GM12878 (cell line): Measurements from ENCODE around the gene IL21. TPM values are rescaled to one million over a fixed set of nuclear protein-coding genes. Genes with fewer than 3 reads are reported as not detected.

Experiments
- ATAC-seq: fragments of 200-7000 bp; cut with Tn5 transposase; 3 replicates; pipeline ENCODE4 v1.9.1; 2020; ENCODE audit warnings: mild to moderate bottlenecking, moderate library complexity
- BruUV-seq: library from RNA; stranded (reverse); fragments of 400-500 nt; replicated peaks from 2 replicates; lab custom pipeline; 2021; lab: Mats Ljungman, UMichigan
- CTCF ChIA-PET: fragments of 300-600 bp; sonication (Branson Sonifier 250); formaldehyde crosslinking; extraction: SDS; loops from one replicate; lab custom pipeline; 2021; ENCODE audit warnings: inconsistent platforms; lab: Yijun Ruan, JAX
- POLR2A ChIA-PET: fragments of 350-600 bp; formaldehyde crosslinking; extraction: SDS; loops from one replicate; lab custom pipeline; 2021; ENCODE audit warnings: inconsistent platforms; lab: Charles Lee
- RAD21 ChIA-PET: fragments of 300-600 bp; sonication (Branson Sonifier 250); formaldehyde crosslinking; loops from one replicate; lab custom pipeline; 2023; ENCODE audit warnings: antibody characterized with exemption; ENCODE audit not compliant: unreplicated experiment; lab: Charles Lee
- SMC1A ChIA-PET: fragments of 300-600 bp; sonication (Branson Sonifier 250); formaldehyde crosslinking; loops from one replicate; lab custom pipeline; 2023; ENCODE audit not compliant: unreplicated experiment, uncharacterized antibody; lab: Charles Lee
- DNase-seq: peaks from one replicate; pipeline ENCODE4 v3.0.0-alpha.2; 2011; ENCODE audit warnings: low read depth, low spot score
- FAIRE-seq: peaks from 3 replicates; lab custom pipeline; 2011; peaks lifted over from hg19 to GRCh38; lab: Jason Lieb, UNC
- H2AFZ ChIP-seq: 2 replicates; pipeline ENCODE4 v1.6.0; 2011; ENCODE audit warnings: low read depth, low read length, control low read depth; ENCODE audit not compliant: control insufficient read depth
- H3K27ac ChIP-seq: 2 replicates; pipeline ENCODE4 v1.5.1; 2011; ENCODE audit warnings: control low read depth; ENCODE audit not compliant: control insufficient read depth, insufficient read depth
- H3K27me3 ChIP-seq, 2 experiments: replicated peaks in 1 of 2; 2 replicates each; pipeline versions ENCODE4 v1.6.0 to v1.6.1; 2011; ENCODE audit warnings: low read length in 1 of 2; ENCODE audit not compliant: control insufficient read depth in 2 of 2, insufficient read depth in 2 of 2
- H3K36me3 ChIP-seq, 2 experiments: 2 replicates each; pipeline ENCODE4 v1.5.1; 2011; ENCODE audit warnings: low read length in 1 of 2; ENCODE audit not compliant: control insufficient read depth in 2 of 2, insufficient read depth in 2 of 2
- H3K4me1 ChIP-seq: 2 replicates; pipeline ENCODE4 v1.6.1; 2011; ENCODE audit warnings: mild to moderate bottlenecking, low read length, moderate library complexity, mixed read lengths; ENCODE audit not compliant: control insufficient read depth, insufficient read depth
- H3K4me2 ChIP-seq: 2 replicates; pipeline ENCODE4 v1.6.0; 2011; ENCODE audit warnings: control low read depth; ENCODE audit not compliant: control insufficient read depth, insufficient read depth
- H3K4me3 ChIP-seq: fragments of 200-600 bp; sonication (generic); 2 replicates; pipeline ENCODE4 v1.5.1; 2016
- H3K79me2 ChIP-seq: 2 replicates; pipeline ENCODE4 v1.6.0; 2011; ENCODE audit warnings: low read length; ENCODE audit not compliant: control insufficient read depth, insufficient read depth
- H3K9ac ChIP-seq: 2 replicates; pipeline ENCODE4 v1.8.0; 2011; ENCODE audit warnings: low read length, control low read depth, mixed read lengths; ENCODE audit not compliant: control insufficient read depth, insufficient read depth
- H3K9me3 ChIP-seq: replicated peaks from 3 replicates; pipeline ENCODE4 v1.5.1; 2011; ENCODE audit warnings: mild to moderate bottlenecking, low read length; ENCODE audit not compliant: control insufficient read depth, insufficient read depth
- H4K20me1 ChIP-seq: 2 replicates; pipeline ENCODE4 v1.6.0; 2011; ENCODE audit not compliant: control insufficient read depth, insufficient read depth
- ASH2L ChIP-seq: fragments of 300-600, 200-600 bp; sonication (generic); IDR thresholded peaks from 2 replicates; pipeline ENCODE4 v1.6.1; 2017; ENCODE audit warnings: low read depth, mild to moderate bottlenecking, borderline replicate concordance
- BACH1 ChIP-seq: fragments of 450-650 bp; IDR thresholded peaks from 2 replicates; pipeline ENCODE4 v1.6.1; 2017; ENCODE audit warnings: mild to moderate bottlenecking, borderline replicate concordance
- BHLHE40 ChIP-seq, 2 experiments: fragments of 450-650 bp in 1 of 2; IDR thresholded peaks; 2 replicates each; pipeline ENCODE4 v1.6.1; 2011 to 2017; ENCODE audit warnings: low read depth in 2 of 2, borderline replicate concordance in 1 of 2, improper control_type of control experiment in 1 of 2, low read length in 1 of 2, mild to moderate bottlenecking in 1 of 2
- CBFB ChIP-seq: IDR thresholded peaks from 2 replicates; pipeline ENCODE4 v1.6.1; 2016; ENCODE audit warnings: antibody characterized with exemption, low read depth
- CREM ChIP-seq: IDR thresholded peaks from 2 replicates; pipeline ENCODE4 v1.6.1; 2014; ENCODE audit warnings: antibody characterized with exemption, low read depth
- DPF2 ChIP-seq: fragments of 450-650 bp; IDR thresholded peaks from 2 replicates; pipeline ENCODE4 v1.6.1; 2017; ENCODE audit warnings: mild to moderate bottlenecking
- EGR1 ChIP-seq, 2 experiments: IDR thresholded peaks; 1 replicate in 1 of 2; 2 replicates in 1 of 2; pipeline ENCODE4 v1.6.1; 2011 to 2012; ENCODE audit warnings: low read depth in 2 of 2, low read length in 2 of 2, borderline replicate concordance in 1 of 2, mild to moderate bottlenecking in 1 of 2, moderate library complexity in 1 of 2
- ESRRA ChIP-seq: IDR thresholded peaks from 2 replicates; pipeline ENCODE4 v1.6.1; 2012; ENCODE audit warnings: mild to moderate bottlenecking, low read length, improper control_type of control experiment
- JUNB ChIP-seq: IDR thresholded peaks from 2 replicates; pipeline ENCODE4 v1.6.1; 2016; ENCODE audit warnings: antibody characterized with exemption, mild to moderate bottlenecking
- NR2F1 ChIP-seq: fragments of 450-650 bp; conservative IDR thresholded peaks from 2 replicates; pipeline ENCODE4 v1.6.1; 2017; ENCODE audit warnings: mild to moderate bottlenecking
- PAX8 ChIP-seq: fragments of 450-650 bp; IDR thresholded peaks from 2 replicates; pipeline ENCODE4 v1.6.1; 2017; ENCODE audit warnings: mild to moderate bottlenecking, moderate library complexity
- SIX5 ChIP-seq: IDR thresholded peaks from 2 replicates; pipeline ENCODE4 v1.6.1; 2011; ENCODE audit warnings: mild to moderate bottlenecking, low read depth, low read length, moderate library complexity; ENCODE audit not compliant: severe bottlenecking
- USF2 ChIP-seq: IDR thresholded peaks from 2 replicates; pipeline ENCODE4 v1.6.1; 2011; ENCODE audit warnings: low read depth, low read length, improper control_type of control experiment, borderline replicate concordance
- WGBS: methylation state at CpG from one replicate; pipeline ENCODE4 v1.1.6; 2016; ENCODE audit warnings: low lambda C conversion rate; ENCODE audit not compliant: insufficient replicate concordance, insufficient coverage; ENCODE audit errors: missing lambda C conversion rate; 5-methylcytosine and 5-hydroxymethylcytosine counted together
- in situ Hi-C: fragments of 300-500 bp; cut with MboI; formaldehyde crosslinking; loops from 9 replicates; pipeline ENCODE4 v1.14.3; 2018; ENCODE audit warnings: mixed read lengths
- intact Hi-C: fragments of 100-400 bp; cut with micrococcal nuclease; formaldehyde crosslinking; loops from one replicate; pipeline ENCODE4 v1.14.2; 2022; ENCODE audit not compliant: unreplicated experiment
- polyA plus RNA-seq, 11 experiments: library from polyadenylated mRNA; depleted of rRNA in 4 of 11; unstranded in 6 of 11; stranded (reverse) in 5 of 11; fragments of >200 nt; fragmentation: Nextera tagmentation in 4 of 11; fragmentation: Illumina TruSeq in 1 of 11; extraction: Ambion mirVana in 4 of 11; extraction: Trizol in 1 of 11; gene quantifications; 1 replicate in 1 of 11; 2 replicates in 10 of 11; pipeline versions ENCODE4 v1.2.1 to v1.2.3, GENCODE V29; 2011 to 2016; ENCODE audit warnings: inconsistent platforms in 2 of 11, missing spikeins in 2 of 11, low read depth in 1 of 11
- total RNA-seq, 4 experiments: library from RNA; depleted of rRNA in 3 of 4; stranded (reverse); fragments of >200 nt in 3 of 4; fragmentation: Illumina TruSeq in 1 of 4; extraction: Trizol in 1 of 4; gene quantifications; 2 replicates each; pipeline versions ENCODE4 v1.2.1 to v1.2.3, GENCODE V29; 2013 to 2021
- TF ChIP-seq, protein P1 (sequence below): fragments of 450-650 bp; IDR thresholded peaks from 2 replicates; pipeline ENCODE4 v1.6.1; 2016; ENCODE audit warnings: mild to moderate bottlenecking

Gene IL21
- total and polyA plus RNA-seq, 10 of the 15 experiments (the other 5 are each of a cell fraction or from before 2014, with no cell fraction given): not detected

- Histone ChIP-seq H3K4me2 (0 out of 2 replicates have a peak overlapping the region, but pooled peaks have one; percentile 75), H3K4me3 (no peak overlapping the region), H3K27ac (peak overlapping the region; percentile 24; the same call in 1 of the 2 replicates), H4K20me1 (no peaks in the 10 kb centered on the region), H2AFZ (no peak overlapping the region), H3K36me3 (no peaks in the 10 kb centered on the region), H3K9ac (no peak overlapping the region), H3K79me2 (no peaks in the 10 kb centered on the region), H3K9me3 (peaks cover 5% of the 10 kb centered on the region; the same call in 2 of the 3 replicates), H3K27me3 (no peaks in the 10 kb centered on the region), H3K4me1 (peaks cover 6% of the 10 kb centered on the region; the same call in 1 of the 2 replicates)
- in situ Hi-C loops (no loop called here), intact Hi-C loops (loop anchor here (5.0 kb wide), 1 partner anchor 59 kb away; no protein-coding TSS in a partner anchor)
- 24% methylated on average over 2 of the region's 2 CpGs for WGBS
- peak; percentile 69 for ATAC-seq
- no peak for FAIRE-seq
- BruUV-seq: no TSS peak
- ChIA-PET CTCF (interaction anchor here (0.9 to 1.3 kb wide), 4 partner anchors 23 to 257 kb away, joined by 3 to 4 read pairs (median 4); no protein-coding TSS in a partner anchor), POLR2A (no interaction called here), SMC1A (interaction anchor here (1.0 to 1.7 kb wide), 5 partner anchors 13 to 73 kb away, joined by 3 to 4 read pairs (median 3); no protein-coding TSS in a partner anchor), RAD21 (interaction anchor here (0.9 kb wide), 1 partner anchor 30 kb away, joined by 3 read pairs; no protein-coding TSS in a partner anchor)
- TF ChIP-seq DPF2: 0 out of 2 replicates have a peak, but pooled peaks have one; percentile 6
- no peak for TF ChIP-seq CREM
- TF ChIP-seq JUNB: peak; percentile 38; the same call in 1 of the 2 replicates
- TF ChIP-seq PAX8: no peak
- no peak for TF ChIP-seq USF2
- DNase-seq: no peak
Measured at GRCh38 chr4:122658377-122658776, 37.5 kb upstream of the IL21 start.

DNA sequence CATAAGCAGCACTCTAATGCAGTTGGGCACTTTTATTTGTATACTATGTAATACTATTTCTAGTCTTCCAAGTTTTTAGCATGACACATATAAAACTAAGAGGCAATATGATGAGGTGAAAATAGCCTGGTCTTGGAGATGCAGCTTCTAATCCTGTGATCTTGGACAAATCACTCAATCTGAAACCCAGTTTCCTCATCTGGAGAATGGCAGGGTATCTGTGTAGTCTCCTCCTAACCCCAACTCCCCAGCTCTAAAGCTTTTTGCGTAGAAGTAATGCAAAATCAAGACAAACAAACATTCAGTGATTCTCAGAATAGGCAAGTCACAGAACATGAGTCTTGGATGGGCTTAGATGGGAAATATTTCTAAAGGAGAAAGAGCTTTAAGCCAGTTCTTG lies 36.7 kb upstream of the IL21 start:
- H3K4me3 ChIP-seq: no peak overlapping the region
- DNase-seq (no peak), ATAC-seq (no peak), FAIRE-seq (no peak)
- ChIA-PET CTCF (interaction anchor here (0.8 to 1.2 kb wide), 2 partner anchors 56 to 258 kb away, joined by 3 read pairs; no protein-coding TSS in a partner anchor), SMC1A (interaction anchor here (0.6 to 1.7 kb wide), 5 partner anchors 22 to 59 kb away, joined by 3 to 4 read pairs (median 3); no protein-coding TSS in a partner anchor), POLR2A (no interaction called here), RAD21 (interaction anchor here (0.7 kb wide), 1 partner anchor 60 kb away, joined by 6 read pairs; no protein-coding TSS in a partner anchor)
- no TSS peak for BruUV-seq
- intact Hi-C loops: loop anchor here (5.0 kb wide), 1 partner anchor 60 kb away; no protein-coding TSS in a partner anchor
- no peaks in the 10 kb centered on the region for H3K27me3 ChIP-seq
- H3K4me1 ChIP-seq: peaks cover 6% of the 10 kb centered on the region; the same call in 1 of the 2 replicates
- H3K36me3 ChIP-seq: no peaks in the 10 kb centered on the region
- H3K9ac ChIP-seq: no peak overlapping the region
- H3K9me3 ChIP-seq: peaks cover 5% of the 10 kb centered on the region; the same call in 2 of the 3 replicates
- H3K79me2 ChIP-seq: no peaks in the 10 kb centered on the region
- no peak overlapping the region for H2AFZ ChIP-seq
- no peak overlapping the region for H3K4me2 ChIP-seq
- 41% methylated on average over 1 of the region's 1 CpG for WGBS
- in situ Hi-C loops: no loop called here
- no peak overlapping the region for H3K27ac ChIP-seq
- no peaks in the 10 kb centered on the region for H4K20me1 ChIP-seq
- TF ChIP-seq NR2F1 (no peak), EGR1 (IDR thresholded peaks at IDR 0.05; ENCODE audit: borderline replicate concordance in 1 of 2, low read depth in 2 of 2, low read length in 2 of 2) (no peak), ASH2L (no peak), BHLHE40 (IDR thresholded peaks at IDR 0.05; ENCODE audit: borderline replicate concordance in 1 of 2, low read depth in 2 of 2, low read length in 1 of 2) (no peak), BACH1 (no peak), CBFB (no peak), SIX5 (no peak), ESRRA (no peak)
- TF ChIP-seq, protein P1, sequence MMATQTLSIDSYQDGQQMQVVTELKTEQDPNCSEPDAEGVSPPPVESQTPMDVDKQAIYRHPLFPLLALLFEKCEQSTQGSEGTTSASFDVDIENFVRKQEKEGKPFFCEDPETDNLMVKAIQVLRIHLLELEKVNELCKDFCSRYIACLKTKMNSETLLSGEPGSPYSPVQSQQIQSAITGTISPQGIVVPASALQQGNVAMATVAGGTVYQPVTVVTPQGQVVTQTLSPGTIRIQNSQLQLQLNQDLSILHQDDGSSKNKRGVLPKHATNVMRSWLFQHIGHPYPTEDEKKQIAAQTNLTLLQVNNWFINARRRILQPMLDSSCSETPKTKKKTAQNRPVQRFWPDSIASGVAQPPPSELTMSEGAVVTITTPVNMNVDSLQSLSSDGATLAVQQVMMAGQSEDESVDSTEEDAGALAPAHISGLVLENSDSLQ: no peak
